ENCODE measurements around the gene VSTM2B.
"Not testable (repeated sequence)": the region's sequence is repeated elsewhere in the genome, so short reads cannot be mapped to it uniquely, and the experiment has no call there.

The VSTM2B gene

GRCh38 chr19:29548483-29549085, 22.8 kb downstream of the VSTM2B start:
- DNase-seq: no peak

- no peak for DNase-seq
These were observed 23.6 kb downstream of the VSTM2B start for GRCh38 chr19:29549105-29550070.

- no peak for DNase-seq
These were observed 25.1 kb downstream of the VSTM2B start for GRCh38 chr19:29550896-29551295.

GRCh38 chr19:29551774-29552173, 26.0 kb downstream of the VSTM2B start:
- no peak for DNase-seq

- no peak for DNase-seq
These were observed 26.9 kb downstream of the VSTM2B start for GRCh38 chr19:29552454-29553280.

GRCh38 chr19:29554149-29554548, 28.4 kb downstream of the VSTM2B start:
- DNase-seq: no peak

- not testable (repeated sequence) for DNase-seq
These were observed 33.3 kb downstream of the VSTM2B start for GRCh38 chr19:29559110-29559509.

- no peak for DNase-seq
These were observed 33.9 kb downstream of the VSTM2B start for GRCh38 chr19:29559743-29560142.

- DNase-seq: no peak
These were observed 34.7 kb downstream of the VSTM2B start for GRCh38 chr19:29560313-29561075.

- DNase-seq: no peak
These were observed 35.8 kb downstream of the VSTM2B start for GRCh38 chr19:29561601-29562000.

GRCh38 chr19:29562299-29563297, 36.8 kb downstream of the VSTM2B start:
- no peak for DNase-seq

GRCh38 chr19:29563486-29564101, 37.8 kb downstream of the VSTM2B start:
- DNase-seq: no peak

GRCh38 chr19:29564574-29565005, 38.8 kb downstream of the VSTM2B start:
- DNase-seq: no peak

GRCh38 chr19:29565171-29565570, 39.4 kb downstream of the VSTM2B start:
- no peak for DNase-seq

- DNase-seq: no peak
These were observed 40.8 kb downstream of the VSTM2B start for GRCh38 chr19:29566496-29567054.

- DNase-seq: no peak
These were observed 41.6 kb downstream of the VSTM2B start for GRCh38 chr19:29567366-29567915.

- DNase-seq: no peak
These were observed 42.5 kb downstream of the VSTM2B start for GRCh38 chr19:29568036-29569025.

GRCh38 chr19:29569038-29569911, 43.5 kb downstream of the VSTM2B start:
- no peak for DNase-seq

Measured in activated CD4-positive, alpha-beta T cell treated with anti-CD3 and anti-CD28 coated beads for 1 hour (primary cell).